Measurements from ENCODE around the gene RNF223.

RNF223 gene

GRCh38 chr1:1035291-1035943, 38.7 kb downstream of the RNF223 start:
- TF ChIP-seq GATA3 (IDR thresholded peaks at IDR 0.05; ENCODE audit: low read depth, low read length) (no peak), GATA2 (IDR thresholded peaks at IDR 0.05; ENCODE audit: low read depth, low read length) (no peak)

DNA sequence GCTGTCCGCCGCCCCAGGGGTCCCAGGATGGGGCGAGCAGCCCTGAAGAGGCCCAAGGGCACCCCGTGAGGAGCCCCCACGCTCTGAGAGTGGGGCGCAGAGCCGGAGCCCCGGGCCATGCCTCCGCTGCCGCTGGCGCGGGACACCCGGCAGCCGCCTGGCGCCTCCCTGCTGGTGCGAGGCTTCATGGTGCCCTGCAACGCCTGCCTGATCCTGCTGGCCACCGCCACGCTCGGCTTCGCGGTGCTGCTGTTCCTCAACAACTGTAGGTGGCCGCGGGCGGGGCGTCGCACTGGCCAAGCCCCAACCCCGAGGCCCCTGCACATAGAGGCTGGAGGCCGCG, 39.7 kb downstream of the RNF223 start:
- TF ChIP-seq GATA3 (IDR thresholded peaks at IDR 0.05; ENCODE audit: low read depth, low read length) (no peak), GATA2 (IDR thresholded peaks at IDR 0.05; ENCODE audit: low read depth, low read length) (no peak)

- no peak for TF ChIP-seq GATA2 (IDR thresholded peaks at IDR 0.05; ENCODE audit: low read depth, low read length)
These were observed 40.2 kb downstream of the RNF223 start for GRCh38 chr1:1033731-1034438.

DNA sequence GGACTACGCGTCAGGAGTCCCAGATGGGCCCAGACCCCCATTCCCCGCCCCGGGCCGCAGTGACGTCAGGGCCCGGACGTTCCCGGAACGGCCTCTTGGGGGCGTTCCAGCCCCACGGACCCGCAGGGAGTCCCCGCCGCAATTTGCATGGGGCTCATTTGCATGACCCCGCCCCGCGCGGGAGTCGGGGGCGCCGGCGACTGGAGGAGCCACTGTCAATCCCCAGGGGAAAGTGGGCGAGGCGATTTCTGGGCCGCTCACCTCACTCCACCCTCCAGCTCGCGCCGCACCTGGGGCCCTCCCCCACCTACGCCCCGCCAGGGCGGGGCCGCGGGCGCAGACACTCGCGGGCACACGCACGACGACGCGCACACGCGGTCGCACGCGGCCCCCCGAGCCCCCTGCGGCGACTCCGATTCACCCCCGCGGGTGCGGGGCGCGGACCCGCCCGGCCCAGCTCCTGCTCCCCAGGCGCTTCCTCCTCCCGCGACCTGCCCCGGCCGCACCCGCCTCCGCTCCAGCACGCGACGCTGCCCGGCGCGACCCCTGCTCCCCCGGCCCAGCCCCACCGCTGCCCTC, 41.0 kb downstream of the RNF223 start:
- TF ChIP-seq GATA3 (IDR thresholded peaks at IDR 0.05; ENCODE audit: low read depth, low read length) (no peak), GATA2 (IDR thresholded peaks at IDR 0.05; ENCODE audit: low read depth, low read length) (no peak)

DNA sequence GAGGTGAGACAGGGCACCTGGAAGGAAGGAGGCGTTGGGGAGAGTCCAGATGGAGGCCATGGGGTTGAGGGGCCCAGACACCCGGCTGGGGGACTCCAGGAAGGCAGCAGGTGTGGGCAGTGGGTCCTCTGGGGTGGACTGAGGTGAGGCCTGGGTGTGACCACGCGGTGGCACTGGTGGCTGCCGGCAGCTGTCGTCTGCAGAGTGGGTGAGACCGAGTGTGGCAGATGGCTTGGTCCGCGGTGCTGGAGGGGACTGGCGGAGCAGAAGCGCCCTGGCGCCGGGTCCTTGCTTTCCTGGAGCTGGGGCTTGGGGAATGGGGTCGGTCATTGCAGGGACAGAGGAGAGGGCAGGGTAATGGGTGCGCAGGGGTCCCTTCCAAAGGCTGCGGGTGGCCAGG, 41.7 kb downstream of the RNF223 start:
- no peak for TF ChIP-seq GATA3 (IDR thresholded peaks at IDR 0.05; ENCODE audit: low read depth, low read length)
- no peak for TF ChIP-seq GATA2 (IDR thresholded peaks at IDR 0.05; ENCODE audit: low read depth, low read length)

DNA sequence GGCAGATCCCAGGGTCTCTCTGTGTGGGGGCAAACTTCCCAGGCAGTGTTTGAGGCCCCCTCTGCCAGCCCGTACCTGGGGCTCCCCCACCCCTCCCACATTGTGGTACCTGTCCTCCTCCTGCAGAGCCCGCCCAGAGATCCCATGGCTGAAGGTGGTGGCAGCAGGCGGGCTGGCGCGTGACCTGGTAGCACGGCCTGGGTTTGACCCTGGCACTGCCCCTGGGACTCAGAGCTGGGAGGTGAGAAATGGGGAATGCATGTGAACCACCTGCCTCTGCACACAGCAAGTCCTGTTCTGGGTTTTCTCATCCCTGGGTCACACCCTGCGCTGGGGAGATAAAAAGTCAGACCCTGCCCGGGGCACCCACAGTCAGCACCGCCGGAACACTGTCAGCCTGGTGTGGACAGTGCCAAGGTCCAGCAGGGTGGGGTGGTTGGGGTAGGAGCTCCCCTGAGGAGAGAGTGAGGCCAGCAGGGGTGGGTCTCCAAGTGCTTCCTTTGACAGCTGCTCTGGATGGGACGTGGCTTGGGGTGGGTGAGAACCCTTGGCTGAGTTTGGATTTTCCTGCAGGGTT, 42.4 kb downstream of the RNF223 start:
- no peak for TF ChIP-seq GATA2 (IDR thresholded peaks at IDR 0.05; ENCODE audit: low read depth, low read length)
- TF ChIP-seq GATA3 (IDR thresholded peaks at IDR 0.05; ENCODE audit: low read depth, low read length) = no peak

- TF ChIP-seq GATA2 (IDR thresholded peaks at IDR 0.05; ENCODE audit: low read depth, low read length) (no peak), GATA3 (IDR thresholded peaks at IDR 0.05; ENCODE audit: low read depth, low read length) (no peak)
These were observed 46.3 kb downstream of the RNF223 start for GRCh38 chr1:1027791-1028190.

- no peak for TF ChIP-seq GATA2 (IDR thresholded peaks at IDR 0.05; ENCODE audit: low read depth, low read length)
These were observed 47.3 kb downstream of the RNF223 start for GRCh38 chr1:1026599-1027413.

DNA sequence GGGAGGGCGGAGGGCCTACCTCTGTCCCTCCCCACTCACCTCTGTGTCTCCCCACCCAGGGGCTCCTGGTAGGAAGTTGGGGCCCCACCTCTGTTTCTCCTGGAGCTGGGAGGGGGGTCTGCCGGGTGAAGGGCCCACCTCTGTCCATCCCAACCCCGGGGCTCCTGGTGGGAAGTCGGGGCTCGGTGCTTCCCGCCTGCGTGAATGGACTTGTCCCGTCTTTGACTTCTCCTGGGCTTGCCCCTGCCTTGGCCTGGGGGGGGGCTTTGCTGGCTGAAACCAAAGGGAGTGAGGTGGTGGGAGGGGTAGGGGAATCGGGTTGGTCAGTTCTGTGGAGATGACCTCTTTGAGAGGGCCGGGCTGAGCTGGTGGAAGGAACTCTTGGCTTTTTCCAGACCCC, 48.4 kb downstream of the RNF223 start:
- no peak for TF ChIP-seq GATA3 (IDR thresholded peaks at IDR 0.05; ENCODE audit: low read depth, low read length)
- TF ChIP-seq GATA2 (IDR thresholded peaks at IDR 0.05; ENCODE audit: low read depth, low read length) = no peak

DNA sequence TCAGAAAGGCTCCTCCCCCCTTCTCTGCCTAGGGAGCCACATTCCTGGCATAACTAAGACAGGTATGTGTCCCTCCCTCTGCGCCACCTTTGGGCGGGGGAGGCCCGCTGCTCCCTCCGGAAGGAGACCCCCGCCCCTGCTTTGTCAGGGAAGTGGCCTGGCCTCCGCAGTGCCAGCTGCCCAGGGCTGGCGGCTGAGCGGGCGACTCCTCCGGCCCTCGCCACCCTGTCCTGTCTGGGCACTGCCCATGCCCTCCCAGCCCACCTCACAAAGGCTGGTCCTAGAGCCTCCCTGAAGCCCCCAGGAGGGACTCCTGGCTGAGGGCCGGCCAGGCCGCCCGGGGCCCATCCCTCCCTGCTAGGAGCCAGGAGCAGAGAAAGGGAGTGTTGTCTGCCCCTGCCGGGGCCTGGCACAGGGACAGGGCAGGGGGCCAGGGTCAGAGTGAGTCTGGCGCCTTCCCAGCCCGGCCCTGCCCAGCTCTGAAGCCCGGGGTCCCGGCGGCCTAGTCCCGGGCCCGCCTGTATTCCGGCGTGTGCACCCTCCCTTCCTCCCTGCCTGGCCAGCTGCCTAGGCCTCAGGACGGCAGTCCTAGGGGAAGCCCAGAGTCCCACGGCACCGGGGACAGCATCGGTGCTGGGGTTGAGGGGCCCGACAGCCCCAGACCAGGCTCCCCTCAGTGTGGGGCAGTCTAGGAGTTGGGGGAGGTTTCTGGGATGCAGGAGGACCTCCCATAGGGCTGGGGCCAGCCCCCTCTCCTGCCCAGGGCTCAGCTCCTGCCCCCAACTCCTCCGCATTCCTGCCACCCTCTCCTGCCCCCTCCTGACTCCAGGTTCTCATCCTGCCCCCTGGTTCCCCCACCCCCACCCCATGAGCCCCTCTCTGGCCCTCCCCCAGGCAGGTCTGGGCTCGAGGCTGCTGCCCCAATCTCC, 49.1 kb downstream of the RNF223 start:
- TF ChIP-seq GATA2 (IDR thresholded peaks at IDR 0.05; ENCODE audit: low read depth, low read length) (no peak), GATA3 (IDR thresholded peaks at IDR 0.05; ENCODE audit: low read depth, low read length) (no peak)

- no peak for TF ChIP-seq GATA2 (IDR thresholded peaks at IDR 0.05; ENCODE audit: low read depth, low read length)
- TF ChIP-seq GATA3 (IDR thresholded peaks at IDR 0.05; ENCODE audit: low read depth, low read length) = no peak
These were observed 49.8 kb downstream of the RNF223 start for GRCh38 chr1:1024149-1024770.

DNA sequence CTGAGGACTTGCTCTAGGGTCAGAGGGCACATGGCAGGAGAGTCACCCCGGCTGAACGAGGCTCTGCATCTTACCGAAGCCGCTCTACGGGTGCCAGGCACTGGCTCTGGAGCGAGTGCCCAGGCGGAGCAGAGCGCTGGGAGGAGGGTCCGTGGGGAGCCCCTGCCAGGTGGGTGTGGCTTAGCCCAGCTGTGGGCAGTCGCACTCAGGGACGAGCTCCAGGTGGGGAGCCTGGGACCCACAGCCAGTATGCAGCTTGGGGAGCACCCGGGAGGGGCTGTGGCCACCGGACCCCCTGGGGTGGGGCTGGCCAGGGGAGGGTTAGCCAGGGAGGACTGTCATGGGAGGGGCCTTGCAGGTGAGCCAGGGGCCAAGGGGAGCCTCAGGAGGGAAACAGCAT, 50.4 kb downstream of the RNF223 start:
- TF ChIP-seq GATA3 (IDR thresholded peaks at IDR 0.05; ENCODE audit: low read depth, low read length) (no peak), GATA2 (IDR thresholded peaks at IDR 0.05; ENCODE audit: low read depth, low read length) (no peak)
